H1 (cell line): ENCODE results near the gene TBC1D17. TPM values are rescaled to one million over a fixed set of nuclear protein-coding genes. Genes with fewer than 3 reads are reported as not detected.

Experiments used
- CTCF ChIA-PET: fragments of 300-600 bp; sonication (Branson Sonifier 250); formaldehyde crosslinking; loops from one replicate; lab custom pipeline; 2021; ENCODE audit not compliant: partially characterized antibody; lab: Charles Lee
- POLR2A ChIA-PET: fragments of 300-600 bp; sonication (Branson Sonifier 250); formaldehyde crosslinking; loops from one replicate; lab custom pipeline; 2021; ENCODE audit warnings: inconsistent platforms; ENCODE audit not compliant: partially characterized antibody; lab: Charles Lee
- DNase-seq, 2 experiments: peaks; one replicate each; pipeline versions ENCODE4 v3.0.0 to v3.0.0-alpha.2; 2010 to 2022; ENCODE audit warnings: low spot score in 2 of 2, low read depth in 1 of 2, mixed read lengths in 1 of 2
- FAIRE-seq: peaks from 2 replicates; lab custom pipeline; 2011; peaks lifted over from hg19 to GRCh38; lab: Jason Lieb, UNC
- H2AFZ ChIP-seq: 2 replicates; pipeline ENCODE4 v1.8.1; 2012; ENCODE audit warnings: low read length, inconsistent platforms
- H2AK5ac ChIP-seq: 2 replicates; pipeline ENCODE4 v1.6.1; 2013; ENCODE audit warnings: low read depth, low read length
- H2BK120ac ChIP-seq: replicated peaks from 2 replicates; pipeline ENCODE3; 2013; ENCODE audit warnings: low read depth, low read length, inconsistent platforms
- H2BK12ac ChIP-seq: 2 replicates; pipeline ENCODE4 v1.6.1; 2013; ENCODE audit warnings: low read depth, low read length
- H2BK15ac ChIP-seq: 2 replicates; pipeline ENCODE4 v1.6.1; 2013; ENCODE audit warnings: low read length
- H2BK20ac ChIP-seq: 2 replicates; pipeline ENCODE4 v1.6.1; 2013; ENCODE audit warnings: low read length
- H2BK5ac ChIP-seq: 2 replicates; pipeline ENCODE4 v1.6.1; 2013; ENCODE audit warnings: low read depth, low read length
- H3K14ac ChIP-seq: 2 replicates; pipeline ENCODE4 v1.6.1; 2013; ENCODE audit warnings: inconsistent platforms; ENCODE audit not compliant: insufficient read length
- H3K18ac ChIP-seq: 2 replicates; pipeline ENCODE4 v1.6.1; 2013; ENCODE audit warnings: low read length; ENCODE audit errors: extremely low read depth
- H3K23ac ChIP-seq: 2 replicates; pipeline ENCODE4 v1.6.1; 2013; ENCODE audit warnings: inconsistent platforms; ENCODE audit not compliant: insufficient read length
- H3K23me2 ChIP-seq: 2 replicates; pipeline ENCODE4 v1.6.1; 2013; ENCODE audit warnings: low read depth, low read length
- H3K27ac ChIP-seq: 2 replicates; pipeline ENCODE4 v1.6.1; 2011; ENCODE audit warnings: low read depth, low read length, inconsistent platforms
- H3K27me3 ChIP-seq, 4 experiments: replicated peaks in 1 of 4; 1 replicate in 1 of 4; 2 replicates in 3 of 4; pipeline versions ENCODE4 v1.6.1 to v1.8.1; 2011 to 2013; ENCODE audit warnings: low read length in 3 of 4, mild to moderate bottlenecking in 3 of 4, inconsistent platforms in 2 of 4, mixed read lengths in 2 of 4, moderate library complexity in 1 of 4; ENCODE audit not compliant: control insufficient read depth in 3 of 4, insufficient read depth in 3 of 4; ENCODE audit errors: extremely low read depth in 1 of 4
- H3K36me3 ChIP-seq, 4 experiments: 2 replicates each; pipeline versions ENCODE4 v1.6.1 to v1.8.1; 2011 to 2013; ENCODE audit warnings: mild to moderate bottlenecking in 4 of 4, low read length in 3 of 4, moderate library complexity in 2 of 4, control low read depth in 1 of 4, inconsistent platforms in 1 of 4; ENCODE audit not compliant: insufficient read depth in 4 of 4, control insufficient read depth in 2 of 4
- H3K4ac ChIP-seq: replicated peaks from 2 replicates; pipeline ENCODE3; 2013; ENCODE audit warnings: low read length, low read depth, mixed read lengths, inconsistent platforms; ENCODE audit not compliant: insufficient read length
- H3K4me1 ChIP-seq, 4 experiments: replicated peaks in 1 of 4; 1 replicate in 1 of 4; 2 replicates in 3 of 4; pipeline versions ENCODE4 v1.6.1 to v1.8.1; 2011 to 2013; ENCODE audit warnings: low read length in 3 of 4, inconsistent platforms in 2 of 4, mixed read lengths in 1 of 4; ENCODE audit not compliant: insufficient read depth in 4 of 4, control insufficient read depth in 3 of 4
- H3K4me2 ChIP-seq, 2 experiments: 2 replicates each; pipeline versions ENCODE4 v1.6.1 to v1.8.1; 2011 to 2013; ENCODE audit warnings: low read depth in 2 of 2, low read length in 2 of 2, control low read depth in 1 of 2, inconsistent platforms in 1 of 2, mild to moderate bottlenecking in 1 of 2; ENCODE audit not compliant: insufficient read depth in 1 of 2
- H3K4me3 ChIP-seq, 4 experiments: fragments of 200-600, 300-600 bp in 1 of 4; sonication (generic), shearing (Covaris generic), sonication (Bioruptor Twin) in 1 of 4; 2 replicates each; pipeline versions ENCODE4 v1.5.1 to v1.8.1; 2011 to 2016; ENCODE audit warnings: low read length in 4 of 4, low read depth in 3 of 4, control low read depth in 2 of 4, inconsistent platforms in 2 of 4, mild to moderate bottlenecking in 2 of 4, mixed read lengths in 1 of 4, moderate library complexity in 1 of 4; ENCODE audit not compliant: insufficient read depth in 2 of 4; ENCODE audit errors: extremely low read depth in 1 of 4
- H3K56ac ChIP-seq: replicated peaks from 2 replicates; pipeline ENCODE3; 2013; ENCODE audit warnings: low read depth, mild to moderate bottlenecking, mixed read lengths, low read length, inconsistent platforms; ENCODE audit not compliant: insufficient read length
- H3K79me1 ChIP-seq: 2 replicates; pipeline ENCODE4 v1.6.1; 2013; ENCODE audit warnings: low read depth, low read length, control low read depth
- H3K79me2 ChIP-seq, 2 experiments: 2 replicates each; pipeline versions ENCODE4 v1.6.1 to v1.8.1; 2012 to 2013; ENCODE audit warnings: low read length in 2 of 2, mild to moderate bottlenecking in 2 of 2, inconsistent platforms in 1 of 2; ENCODE audit not compliant: insufficient read depth in 2 of 2, control insufficient read depth in 1 of 2
- H3K9ac ChIP-seq, 4 experiments: replicated peaks in 1 of 4; 1 replicate in 1 of 4; 2 replicates in 3 of 4; pipeline versions ENCODE4 v1.6.1 to v1.8.1; 2011 to 2013; ENCODE audit warnings: low read depth in 3 of 4, low read length in 3 of 4, control low read depth in 2 of 4, mild to moderate bottlenecking in 2 of 4, moderate library complexity in 2 of 4, inconsistent platforms in 1 of 4; ENCODE audit errors: extremely low read depth in 1 of 4
- H3K9me3 ChIP-seq, 2 experiments: 2 replicates each; pipeline versions ENCODE4 v1.6.1 to v1.8.1; 2012 to 2013; ENCODE audit warnings: mild to moderate bottlenecking in 2 of 2, moderate library complexity in 2 of 2, control low read depth in 1 of 2, inconsistent platforms in 1 of 2, low read depth in 1 of 2, low read length in 1 of 2, mixed read lengths in 1 of 2; ENCODE audit not compliant: insufficient read depth in 2 of 2
- H4K20me1 ChIP-seq, 2 experiments: replicated peaks in 1 of 2; 2 replicates each; pipeline versions ENCODE3 to v1.8.1; 2011 to 2013; ENCODE audit warnings: inconsistent platforms in 2 of 2, low read length in 2 of 2, mild to moderate bottlenecking in 1 of 2; ENCODE audit not compliant: insufficient read depth in 2 of 2, control insufficient read depth in 1 of 2
- H4K5ac ChIP-seq: 2 replicates; pipeline ENCODE4 v1.6.1; 2013; ENCODE audit warnings: low read length, low read depth, mixed read lengths, inconsistent platforms; ENCODE audit not compliant: insufficient read length
- H4K8ac ChIP-seq: 2 replicates; pipeline ENCODE4 v1.8.0; 2013; ENCODE audit warnings: mild to moderate bottlenecking, moderate library complexity, low read length, inconsistent platforms; ENCODE audit not compliant: insufficient read depth; ENCODE audit errors: extremely low read depth
- H4K91ac ChIP-seq: replicated peaks from 2 replicates; pipeline ENCODE3; 2013; ENCODE audit warnings: low read length, mixed read lengths, inconsistent platforms; ENCODE audit not compliant: insufficient read length
- SIN3A ChIP-seq, 2 experiments: IDR thresholded peaks in 1 of 2; conservative IDR thresholded peaks in 1 of 2; 2 replicates each; pipeline ENCODE4 v1.6.1; 2011 to 2012; ENCODE audit warnings: low read length in 2 of 2, improper control_type of control experiment in 1 of 2, low read depth in 1 of 2, mild to moderate bottlenecking in 1 of 2
- WGBS, 2 experiments: shearing (Covaris generic) in 1 of 2; methylation state at CpG; one replicate each; pipeline versions ENCODE4 v1.1.6 to v1.1.7; 2013 to 2015; ENCODE audit warnings: low lambda C conversion rate in 2 of 2, mixed read lengths in 2 of 2, inconsistent platforms in 1 of 2, low coverage in 1 of 2, missing lambda C conversion rate in 1 of 2; ENCODE audit not compliant: insufficient replicate concordance in 2 of 2, insufficient coverage in 1 of 2, insufficient read length in 1 of 2; ENCODE audit errors: extremely low coverage in 1 of 2, missing lambda C conversion rate in 1 of 2; 5-methylcytosine and 5-hydroxymethylcytosine counted together
- polyA plus RNA-seq, 7 experiments: library from polyadenylated mRNA; depleted of rRNA in 3 of 7; stranded (reverse) in 5 of 7; unstranded in 2 of 7; fragments of >200 nt in 5 of 7; fragments of 200-250 nt in 2 of 7; gene quantifications; 1 replicate in 5 of 7; 2 replicates in 1 of 7; 4 replicates in 1 of 7; pipeline versions ENCODE4 v1.2.1 to v1.2.3, GENCODE V29; 2011 to 2013; ENCODE audit warnings: missing spikeins in 2 of 7, mixed read lengths in 2 of 7
- total RNA-seq: library from RNA; stranded (reverse); fragmentation: NEBNext Ultra II Directional; extraction: Animal tissue kit (Norgen Biotek cat#: 25700); gene quantifications from 2 replicates; pipeline ENCODE4 v1.2.1, GENCODE V29; 2021

Gene TBC1D17
- total and polyA plus RNA-seq, 2 of the 8 experiments (the other 6 are each of a cell fraction or from before 2014, with no cell fraction given) = 30.3 to 44.9 TPM

GRCh38 chr19:49881186-49881585, 3.7 kb downstream of the TBC1D17 start:
- no peak overlapping the region for H3K4me3 ChIP-seq
- no peak for DNase-seq
- H3K9me3 ChIP-seq = no peaks in the 10 kb centered on the region
- H2BK5ac ChIP-seq = no peak overlapping the region
- no peak overlapping the region for H3K14ac ChIP-seq
- ChIA-PET POLR2A (interaction anchor here (0.8 to 2.0 kb wide), 8 partner anchors 9 to 71 kb away, joined by 3 to 8 read pairs (median 3); no protein-coding TSS in a partner anchor), CTCF (interaction anchor here (1.1 to 2.0 kb wide), 3 partner anchors 10 to 94 kb away, joined by 3 to 5 read pairs (median 3); no protein-coding TSS in a partner anchor)
- no peak overlapping the region for H3K18ac ChIP-seq
- H3K36me3 ChIP-seq = peaks cover 22 to 56% (median 47%) of the 10 kb centered on the region in 4 experiments
- H2BK120ac ChIP-seq = no peak overlapping the region
- FAIRE-seq = no peak
- no peak overlapping the region for H3K9ac ChIP-seq
- peaks cover 0 to 12% of the 10 kb centered on the region in 2 experiments; a peak in 2 of 4 replicates for H3K79me2 ChIP-seq
- no peak overlapping the region for H3K23ac ChIP-seq
- no peak overlapping the region for H2AK5ac ChIP-seq
- H3K4me2 ChIP-seq = no peak overlapping the region
- H3K27ac ChIP-seq = no peak overlapping the region
- H3K27me3 ChIP-seq = no peaks in the 10 kb centered on the region
- no peak overlapping the region for H2BK15ac ChIP-seq
- no peak overlapping the region for H2BK20ac ChIP-seq
- peaks cover 9% of the 10 kb centered on the region for H3K23me2 ChIP-seq
- no peak overlapping the region for H4K5ac ChIP-seq
- H4K91ac ChIP-seq = no peak overlapping the region
- H3K4ac ChIP-seq = no peak overlapping the region
- no peak overlapping the region for H2BK12ac ChIP-seq
- H4K20me1 ChIP-seq = peaks cover 10 to 18% of the 10 kb centered on the region in 2 experiments
- H2AFZ ChIP-seq = no peak overlapping the region
- H4K8ac ChIP-seq = peak overlapping the region; percentile 22; the same call in 1 of the 2 replicates
- H3K56ac ChIP-seq = no peak overlapping the region
- H3K79me1 ChIP-seq = peaks cover 9% of the 10 kb centered on the region; the same call in 1 of the 2 replicates
- 94% methylated on average over 17 of the region's 17 CpGs; no CpG with 5 or more reads in 1 of the 2 experiments for WGBS, 2 experiments
- H3K4me1 ChIP-seq = peaks cover 0 to 7% (median 4%) of the 10 kb centered on the region in 4 experiments; a peak in 5 of 7 replicates
- TF ChIP-seq SIN3A (conservative IDR thresholded peaks at IDR 0.05 in 1 of 2, IDR thresholded peaks at IDR 0.05 in 1 of 2; ENCODE audit: low read depth in 1 of 2, low read length in 2 of 2) = no peak
